Thyroid gland (tissue), 4 donors: ENCODE data around the gene RPRD1A.
"Not testable (repeated sequence)": the region's sequence is repeated elsewhere in the genome, so short reads cannot be mapped to it uniquely, and the experiment has no call there.

Source experiments
- CTCF ChIP-seq, 6 experiments: fragments of 200-600 bp in 3 of 6; fragments of 450-650 bp in 3 of 6; sonication (generic) in 3 of 6; IDR thresholded peaks; one replicate each; pipeline ENCODE4 v1.5.1; 2016 to 2019; ENCODE audit warnings: antibody characterized with exemption in 6 of 6, mild to moderate bottlenecking in 2 of 6, inconsistent platforms in 1 of 6, moderate library complexity in 1 of 6
- POLR2A ChIP-seq, 2 donors: fragments of 450-650 bp; IDR thresholded peaks; one replicate each; pipeline ENCODE4 v1.6.1; 2017; ENCODE audit warnings: antibody characterized with exemption in 2 of 2, mild to moderate bottlenecking in 2 of 2, moderate library complexity in 1 of 2

DNA sequence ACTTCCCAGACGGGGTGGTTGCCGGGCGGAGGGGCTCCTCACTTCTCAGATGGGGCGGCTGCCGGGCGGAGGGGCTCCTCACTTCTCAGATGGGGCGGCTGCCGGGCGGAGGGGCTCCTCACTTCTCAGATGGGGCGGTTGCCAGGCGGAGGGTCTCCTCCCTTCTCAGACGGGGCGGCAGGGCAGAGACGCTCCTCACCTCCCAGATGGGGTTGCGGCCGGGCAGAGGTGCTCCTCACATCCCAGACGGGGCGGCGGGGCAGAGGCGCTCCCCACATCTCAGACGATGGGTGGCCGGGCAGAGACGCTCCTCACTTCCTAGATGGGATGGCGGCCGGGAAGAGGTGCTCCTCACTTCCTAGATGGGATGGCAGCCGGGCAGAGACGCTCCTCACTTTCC, 10.4 kb upstream of the RPRD1A start:
- TF ChIP-seq POLR2A, CTCF (IDR thresholded peaks at IDR 0.05): not testable (repeated sequence)
